Hair follicular keratinocyte (primary cell): ENCODE results near the gene ZFP2. TPM values are rescaled to one million over a fixed set of nuclear protein-coding genes. Genes with fewer than 3 reads are reported as not detected.

Source experiments
- total RNA-seq: library from RNA; depleted of rRNA; stranded (reverse); fragments of >200 nt; gene quantifications from 2 replicates; pipeline ENCODE4 v1.2.3, GENCODE V29; 2015

ZFP2 gene
- total RNA-seq = 0.23 TPM in 1 of 2 replicates, not detected in the other

GRCh38 chr5:178895615-178896571 is at the start of gene ZFP2:
TSS of gene ZFP2 (plus strand) at chr5:178895913. CDS start at chr5:178931314, 35,401 bp downstream.

GRCh38 chr5:178859625-178860521 is 35.8 kb upstream of the ZFP2 start, which contains the start of gene ZNF354B:
TSS of gene ZNF354B (plus strand) at chr5:178859953. CDS start at chr5:178861048, 1,095 bp downstream.

GRCh38 chr5:178940569-178941360 is 45.1 kb downstream of the ZFP2 start, which contains the start of gene ZNF454:
TSS of gene ZNF454 (plus strand) at chr5:178941198. CDS start at chr5:178942792, 1,594 bp downstream.

Other genes starting within 250 kb of the ZFP2 start
- gene ZNF354A, start 165.3 kb upstream of the ZFP2 start, total RNA-seq = 6.2 and 9.6 TPM in 2 replicates
- 2.4 and 6.2 TPM in 2 replicates for gene ZNF354B, start 36.0 kb upstream of the ZFP2 start, total RNA-seq
- 0.08 and 0.16 TPM in 2 replicates for gene ZNF454, start 45.3 kb downstream of the ZFP2 start, total RNA-seq
- gene GRM6, start 99.4 kb downstream of the ZFP2 start, total RNA-seq = not detected in 2 replicates
- gene ZNF879, start 127.9 kb downstream of the ZFP2 start, total RNA-seq = 1.0 and 2.5 TPM in 2 replicates
- gene ZNF354C, start 164.5 kb downstream of the ZFP2 start, total RNA-seq = 2.9 and 3.0 TPM in 2 replicates